K562 (cell line): ENCODE measurements around the gene TMIGD2. TPM values are rescaled to one million over a fixed set of nuclear protein-coding genes. Genes with fewer than 3 reads are reported as not detected.

Experiments
- ATF7 ChIP-seq: fragments of 450-650 bp; IDR thresholded peaks from 2 replicates; pipeline ENCODE4 v1.7.1; 2014; ENCODE audit warnings: mild to moderate bottlenecking, moderate library complexity
- CXXC5 ChIP-seq: fragments of 250-450 bp; sonication (Bioruptor Pico); IDR thresholded peaks from 2 replicates; pipeline ENCODE4 v1.8.0; 2022; ENCODE audit warnings: inconsistent platforms, mild to moderate bottlenecking, moderate library complexity
- ESRRB ChIP-seq: fragments of 250-450 bp; sonication (Bioruptor Pico); IDR thresholded peaks from 2 replicates; pipeline ENCODE4 v1.5.0; 2020; ENCODE audit warnings: mild to moderate bottlenecking, moderate library complexity, borderline replicate concordance
- FOS ChIP-seq: IDR thresholded peaks from 3 replicates; pipeline ENCODE4 v1.6.1; 2011; ENCODE audit not compliant: insufficient read length; ENCODE audit errors: extremely low read depth
- HDAC8 ChIP-seq: fragments of 450-650 bp; IDR thresholded peaks from 2 replicates; pipeline ENCODE4 v1.6.1; 2016; ENCODE audit warnings: mild to moderate bottlenecking, missing genetic modification characterization, moderate library complexity, missing compliant biosample characterization
- JUND ChIP-seq, 2 experiments: IDR thresholded peaks; 2 replicates in 1 of 2; 3 replicates in 1 of 2; pipeline ENCODE4 v1.6.1; 2011; ENCODE audit warnings: borderline replicate concordance in 2 of 2, low read depth in 2 of 2, low read length in 2 of 2, improper control_type of control experiment in 1 of 2, missing biosample characterization in 1 of 2, missing genetic modification characterization in 1 of 2, missing genetic modification reagents in 1 of 2
- KHSRP ChIP-seq: fragments of 450-650 bp; IDR thresholded peaks from 2 replicates; pipeline ENCODE4 v1.6.1; 2017
- MEF2A ChIP-seq: IDR thresholded peaks from 2 replicates; pipeline ENCODE4 v1.6.1; 2011; ENCODE audit warnings: low read depth, mild to moderate bottlenecking, low read length, moderate library complexity; ENCODE audit not compliant: control insufficient read depth
- TBL1XR1 ChIP-seq, 2 experiments: IDR thresholded peaks; 2 replicates each; pipeline ENCODE4 v1.6.1; 2012; ENCODE audit warnings: improper control_type of control experiment in 2 of 2, low read length in 2 of 2, mild to moderate bottlenecking in 1 of 2
- ZC3H8 ChIP-seq: fragments of 450-650 bp; IDR thresholded peaks from 2 replicates; pipeline ENCODE4 v1.6.1; 2017
- ZFP30 ChIP-seq: fragments of 250-450 bp; sonication (Bioruptor Pico); IDR thresholded peaks from 2 replicates; pipeline ENCODE4 v1.8.0; 2022; ENCODE audit warnings: moderate library complexity, mild to moderate bottlenecking, inconsistent platforms, borderline replicate concordance
- ZNF174 ChIP-seq: fragments of 250-450 bp; sonication (Bioruptor Pico); IDR thresholded peaks from 2 replicates; pipeline ENCODE4 v1.4.0; 2020; ENCODE audit warnings: mild to moderate bottlenecking
- ZNF445 ChIP-seq: fragments of 250-450 bp; sonication (Bioruptor Pico); IDR thresholded peaks from 2 replicates; pipeline ENCODE4 v1.4.0; 2020; ENCODE audit warnings: low read depth, mild to moderate bottlenecking, moderate library complexity
- ZNF707 ChIP-seq: fragments of 250-450 bp; sonication (Bioruptor Pico); conservative IDR thresholded peaks from 2 replicates; pipeline ENCODE4 v1.8.0; 2022; ENCODE audit warnings: inconsistent platforms, mild to moderate bottlenecking, moderate library complexity
- polyA plus RNA-seq, 8 experiments: library from polyadenylated mRNA; depleted of rRNA in 4 of 8; stranded (reverse) in 5 of 8; unstranded in 3 of 8; fragments of >200 nt; fragmentation: Nextera tagmentation in 2 of 8; fragmentation: Illumina TruSeq in 1 of 8; extraction: Ambion mirVana in 2 of 8; extraction: Trizol in 1 of 8; gene quantifications; 2 replicates each; pipeline versions ENCODE4 v1.2.1 to v1.2.3, GENCODE V29; 2011 to 2014; ENCODE audit warnings: inconsistent platforms in 1 of 8, missing spikeins in 1 of 8
- total RNA-seq, 7 experiments: library from RNA; depleted of rRNA in 6 of 7; stranded (reverse); fragments of >200 nt in 6 of 7; fragmentation: Illumina TruSeq in 2 of 7; extraction: Trizol in 2 of 7; gene quantifications; 2 replicates each; pipeline versions ENCODE4 v1.2.1 to v1.2.3, GENCODE V29; 2011 to 2021; ENCODE audit warnings: low replicate concordance in 1 of 7
- TF ChIP-seq, protein P1 (sequence below): sonication (generic); formaldehyde crosslinking; IDR thresholded peaks from 2 replicates; pipeline ENCODE4 v1.8.0; 2022; ENCODE audit warnings: mild to moderate bottlenecking, missing genetic modification reagents
- TF ChIP-seq, protein P2 (sequence below): fragments of 450-650 bp; formaldehyde crosslinking; IDR thresholded peaks from 2 replicates; pipeline ENCODE4 v1.4.0; 2022; ENCODE audit warnings: mild to moderate bottlenecking, moderate library complexity
- TF ChIP-seq, protein P3 (sequence below): sonication (generic); formaldehyde crosslinking; IDR thresholded peaks from 2 replicates; pipeline ENCODE4 v1.8.1; 2023; ENCODE audit warnings: mild to moderate bottlenecking, missing genetic modification reagents, moderate library complexity

TMIGD2 gene
- total and polyA plus RNA-seq, 9 of the 15 experiments (the other 6 are each of a cell fraction or from before 2014, with no cell fraction given) = not detected

DNA sequence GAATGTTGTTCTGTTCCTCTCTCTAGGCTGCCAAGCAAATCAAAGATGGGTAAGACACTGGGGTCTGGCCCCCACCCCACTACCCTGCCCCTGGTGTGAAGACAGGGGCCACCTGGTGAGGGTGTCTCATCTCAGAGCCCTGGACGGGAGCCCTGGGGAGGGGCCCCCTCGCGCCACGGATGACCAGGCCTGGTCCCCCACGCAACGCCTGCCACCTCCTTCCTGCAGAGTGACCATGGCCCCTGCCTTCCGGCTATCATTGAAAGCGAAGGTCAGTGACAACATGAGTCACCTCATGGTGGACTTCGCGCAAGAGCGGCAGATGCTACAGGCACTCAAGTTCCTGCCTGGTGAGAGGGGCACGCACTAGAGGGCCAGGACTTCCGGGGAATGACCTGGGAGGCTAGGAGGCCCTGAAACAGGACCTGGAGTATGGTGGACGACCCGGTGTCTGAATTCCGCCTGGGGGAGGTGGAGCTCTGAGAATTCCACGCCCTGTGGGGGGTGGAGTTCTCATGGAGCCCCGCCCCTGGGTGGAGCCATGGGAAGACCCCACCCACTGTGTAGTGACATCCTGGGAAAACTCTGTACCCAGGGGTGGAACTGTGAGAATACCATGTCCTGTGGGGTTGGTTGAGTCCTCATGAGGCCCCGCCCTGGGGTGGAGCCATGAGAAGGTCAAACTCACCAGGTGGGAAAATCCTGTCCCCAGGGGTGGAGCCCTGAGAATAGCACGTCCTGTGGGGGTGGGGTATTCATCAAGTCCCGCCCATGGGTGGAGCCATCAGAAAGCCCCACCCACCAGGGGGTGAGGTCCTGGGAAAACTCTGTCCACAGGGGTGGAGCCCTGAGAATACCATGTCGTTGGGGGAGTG is 8.3 kb upstream of the TMIGD2 start (continued):
- TF ChIP-seq, protein P1, sequence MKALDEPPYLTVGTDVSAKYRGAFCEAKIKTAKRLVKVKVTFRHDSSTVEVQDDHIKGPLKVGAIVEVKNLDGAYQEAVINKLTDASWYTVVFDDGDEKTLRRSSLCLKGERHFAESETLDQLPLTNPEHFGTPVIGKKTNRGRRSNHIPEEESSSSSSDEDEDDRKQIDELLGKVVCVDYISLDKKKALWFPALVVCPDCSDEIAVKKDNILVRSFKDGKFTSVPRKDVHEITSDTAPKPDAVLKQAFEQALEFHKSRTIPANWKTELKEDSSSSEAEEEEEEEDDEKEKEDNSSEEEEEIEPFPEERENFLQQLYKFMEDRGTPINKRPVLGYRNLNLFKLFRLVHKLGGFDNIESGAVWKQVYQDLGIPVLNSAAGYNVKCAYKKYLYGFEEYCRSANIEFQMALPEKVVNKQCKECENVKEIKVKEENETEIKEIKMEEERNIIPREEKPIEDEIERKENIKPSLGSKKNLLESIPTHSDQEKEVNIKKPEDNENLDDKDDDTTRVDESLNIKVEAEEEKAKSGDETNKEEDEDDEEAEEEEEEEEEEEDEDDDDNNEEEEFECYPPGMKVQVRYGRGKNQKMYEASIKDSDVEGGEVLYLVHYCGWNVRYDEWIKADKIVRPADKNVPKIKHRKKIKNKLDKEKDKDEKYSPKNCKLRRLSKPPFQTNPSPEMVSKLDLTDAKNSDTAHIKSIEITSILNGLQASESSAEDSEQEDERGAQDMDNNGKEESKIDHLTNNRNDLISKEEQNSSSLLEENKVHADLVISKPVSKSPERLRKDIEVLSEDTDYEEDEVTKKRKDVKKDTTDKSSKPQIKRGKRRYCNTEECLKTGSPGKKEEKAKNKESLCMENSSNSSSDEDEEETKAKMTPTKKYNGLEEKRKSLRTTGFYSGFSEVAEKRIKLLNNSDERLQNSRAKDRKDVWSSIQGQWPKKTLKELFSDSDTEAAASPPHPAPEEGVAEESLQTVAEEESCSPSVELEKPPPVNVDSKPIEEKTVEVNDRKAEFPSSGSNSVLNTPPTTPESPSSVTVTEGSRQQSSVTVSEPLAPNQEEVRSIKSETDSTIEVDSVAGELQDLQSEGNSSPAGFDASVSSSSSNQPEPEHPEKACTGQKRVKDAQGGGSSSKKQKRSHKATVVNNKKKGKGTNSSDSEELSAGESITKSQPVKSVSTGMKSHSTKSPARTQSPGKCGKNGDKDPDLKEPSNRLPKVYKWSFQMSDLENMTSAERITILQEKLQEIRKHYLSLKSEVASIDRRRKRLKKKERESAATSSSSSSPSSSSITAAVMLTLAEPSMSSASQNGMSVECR (CRISPR knock-in tag) = peak; percentile 53; the same call in 1 of the 2 replicates
- TF ChIP-seq, protein P2, sequence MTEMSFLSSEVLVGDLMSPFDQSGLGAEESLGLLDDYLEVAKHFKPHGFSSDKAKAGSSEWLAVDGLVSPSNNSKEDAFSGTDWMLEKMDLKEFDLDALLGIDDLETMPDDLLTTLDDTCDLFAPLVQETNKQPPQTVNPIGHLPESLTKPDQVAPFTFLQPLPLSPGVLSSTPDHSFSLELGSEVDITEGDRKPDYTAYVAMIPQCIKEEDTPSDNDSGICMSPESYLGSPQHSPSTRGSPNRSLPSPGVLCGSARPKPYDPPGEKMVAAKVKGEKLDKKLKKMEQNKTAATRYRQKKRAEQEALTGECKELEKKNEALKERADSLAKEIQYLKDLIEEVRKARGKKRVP = no peak
- TF ChIP-seq FOS = peak; percentile 15
- TF ChIP-seq ZNF707 (CRISPR knock-in tag) = no peak
- no peak for TF ChIP-seq ZFP30
- no peak for TF ChIP-seq ZNF445 (CRISPR knock-in tag)
- TF ChIP-seq ATF7 = peak; percentile 73
- TF ChIP-seq ZNF174 (CRISPR knock-in tag) = no peak
- no peak for TF ChIP-seq ESRRB (CRISPR knock-in tag)
- TF ChIP-seq JUND (IDR thresholded peaks at IDR 0.05; ENCODE audit: borderline replicate concordance, low read depth, low read length) = peak; percentile 80
- TF ChIP-seq JUND (tag; IDR thresholded peaks at IDR 0.05; ENCODE audit: borderline replicate concordance, low read depth, low read length) = peak; percentile 59; the same call in 1 of the 3 replicates
- TF ChIP-seq HDAC8 (tag) = no peak
- no peak for TF ChIP-seq CXXC5 (CRISPR knock-in tag)
- TF ChIP-seq, protein P3, sequence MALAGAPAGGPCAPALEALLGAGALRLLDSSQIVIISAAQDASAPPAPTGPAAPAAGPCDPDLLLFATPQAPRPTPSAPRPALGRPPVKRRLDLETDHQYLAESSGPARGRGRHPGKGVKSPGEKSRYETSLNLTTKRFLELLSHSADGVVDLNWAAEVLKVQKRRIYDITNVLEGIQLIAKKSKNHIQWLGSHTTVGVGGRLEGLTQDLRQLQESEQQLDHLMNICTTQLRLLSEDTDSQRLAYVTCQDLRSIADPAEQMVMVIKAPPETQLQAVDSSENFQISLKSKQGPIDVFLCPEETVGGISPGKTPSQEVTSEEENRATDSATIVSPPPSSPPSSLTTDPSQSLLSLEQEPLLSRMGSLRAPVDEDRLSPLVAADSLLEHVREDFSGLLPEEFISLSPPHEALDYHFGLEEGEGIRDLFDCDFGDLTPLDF = no peak
- no peak for TF ChIP-seq MEF2A
- no peak for TF ChIP-seq ZC3H8
- TF ChIP-seq TBL1XR1 (IDR thresholded peaks at IDR 0.05; ENCODE audit: low read length in 2 of 2) = no peak
- no peak for TF ChIP-seq KHSRP
